GM12875 (cell line): ENCODE results near the gene CNNM3.

Source experiments
- H3K4me3 ChIP-seq: one replicate; pipeline ENCODE4 v1.5.1; 2011; ENCODE audit warnings: low read depth, low read length, control low read depth
- CTCF ChIP-seq: IDR thresholded peaks from 2 replicates; pipeline ENCODE4 v1.5.1; 2011; ENCODE audit warnings: low read depth, mild to moderate bottlenecking, control low read depth, inconsistent platforms, low read length, moderate library complexity, borderline replicate concordance; ENCODE audit not compliant: insufficient read depth

Gene CNNM3

GRCh38 chr2:96816127-96816835 lies at the start of gene CNNM3:
CNNM3 (plus strand) TSS chr2:96816268; CDS start chr2:96816278, 10 bp downstream.
- peak; percentile 76 for TF ChIP-seq CTCF

DNA sequence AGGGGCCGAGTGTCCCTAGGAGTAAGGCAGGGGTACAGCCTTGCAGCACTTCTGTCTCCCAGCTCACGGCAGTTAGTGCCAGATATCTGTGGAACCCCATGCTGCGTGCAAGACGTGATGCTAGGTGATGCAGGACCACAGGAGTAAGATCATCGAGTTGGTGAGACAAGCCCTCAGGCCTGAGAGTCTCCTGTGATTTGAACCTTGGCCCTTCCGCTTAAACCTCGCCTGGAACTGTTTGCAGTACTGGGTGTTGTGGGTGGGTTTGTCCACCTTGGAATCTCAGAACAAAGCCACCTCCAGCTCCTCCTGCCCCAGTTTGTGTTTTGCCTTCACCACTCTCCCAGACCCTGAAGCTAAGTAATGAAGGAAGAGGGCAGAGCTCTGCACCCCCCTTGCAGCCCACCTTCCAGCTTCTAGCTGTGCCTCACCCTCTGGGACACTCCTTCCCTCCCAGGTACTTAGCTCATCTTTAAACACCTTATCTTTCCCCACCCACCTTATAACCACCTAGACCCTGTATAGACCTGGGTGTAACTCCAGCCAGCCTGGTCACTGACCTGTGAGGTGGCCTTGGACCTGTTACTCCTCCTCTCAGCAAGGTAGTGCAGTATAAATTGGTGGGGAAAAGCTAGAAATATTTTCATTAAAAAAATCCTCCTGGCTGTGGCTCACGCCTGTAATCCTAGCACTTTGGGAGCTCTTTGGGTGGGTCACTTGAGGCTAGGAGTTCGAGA lies 48.8 kb upstream of the CNNM3 start:
- no peak for TF ChIP-seq CTCF
- no peak overlapping the region for H3K4me3 ChIP-seq

More at GRCh38 chr2:96816127-96816835, at the start of gene CNNM3:
- peak within 1 kb of the TSS; percentile 76 for H3K4me3 ChIP-seq

GRCh38 chr2:96768083-96768561 lies 47.9 kb upstream of the CNNM3 start:
- H3K4me3 ChIP-seq, result no peak overlapping the region
- TF ChIP-seq CTCF, result no peak

- no peak for TF ChIP-seq CTCF
These were observed 46.3 kb upstream of the CNNM3 start for GRCh38 chr2:96769814-96770213.

DNA sequence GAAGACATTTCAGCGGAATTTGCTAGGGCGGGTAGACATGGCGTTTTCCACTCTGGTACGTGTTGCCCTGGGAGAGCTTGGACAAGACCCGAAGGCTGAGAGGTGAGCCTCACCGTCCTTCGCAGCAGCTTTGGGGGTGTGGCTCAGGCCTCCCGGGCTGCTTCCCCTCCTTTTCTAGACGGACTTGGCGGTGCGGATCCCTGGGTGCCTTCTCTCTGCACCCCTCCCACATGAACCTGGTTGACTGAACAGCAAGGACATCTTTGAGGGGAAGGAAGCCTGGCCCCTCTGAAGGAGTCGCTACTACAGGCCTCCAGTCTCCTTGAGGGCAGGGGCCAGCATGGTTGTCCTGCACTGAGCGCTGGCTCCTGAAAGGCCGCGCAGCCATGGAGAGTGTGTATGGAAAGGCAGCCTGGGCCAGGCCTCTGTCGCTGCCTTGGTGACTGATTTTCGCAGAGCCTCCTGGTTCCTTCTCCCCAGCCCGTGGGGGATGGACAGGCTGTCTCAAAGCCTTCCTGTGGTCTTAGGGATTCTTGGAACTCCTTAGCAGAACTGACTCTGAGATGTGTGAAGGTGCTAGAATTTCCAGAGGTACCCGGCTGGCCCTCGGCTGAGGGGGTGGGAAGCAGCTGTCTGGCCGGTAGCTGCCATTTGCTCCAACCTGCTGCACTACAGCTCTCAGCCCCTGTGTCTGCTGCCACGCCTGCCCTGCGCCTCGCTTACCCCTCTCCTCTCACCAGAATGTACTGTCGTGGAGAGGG lies 45.4 kb upstream of the CNNM3 start:
- no peak for TF ChIP-seq CTCF
- H3K4me3 ChIP-seq, result no peak overlapping the region

More at GRCh38 chr2:96769814-96770213, 46.3 kb upstream of the CNNM3 start:
- no peak overlapping the region for H3K4me3 ChIP-seq

- H3K4me3 ChIP-seq, result no peak overlapping the region
- no peak for TF ChIP-seq CTCF
These were observed 44.1 kb upstream of the CNNM3 start for GRCh38 chr2:96771796-96772618.
